Stimulated activated CD4-positive, alpha-beta T cell treated with anti-CD3 and anti-CD28 coated beads, Interleukin-12 subunit alpha, Interleukin-12 subunit beta, amount 100 ng/mL, for 4 hours (primary cell): ENCODE measurements around the gene SEPTIN2.
A peak's percentile ranks its signal among the peaks of the same experiment; 100 is the strongest.
"Not testable (repeated sequence)": the region's sequence is repeated elsewhere in the genome, so short reads cannot be mapped to it uniquely, and the experiment has no call there.

Experiments used
- DNase-seq: peaks from one replicate; pipeline ENCODE4 v3.0.0-alpha.2; 2020

The SEPTIN2 gene

DNA sequence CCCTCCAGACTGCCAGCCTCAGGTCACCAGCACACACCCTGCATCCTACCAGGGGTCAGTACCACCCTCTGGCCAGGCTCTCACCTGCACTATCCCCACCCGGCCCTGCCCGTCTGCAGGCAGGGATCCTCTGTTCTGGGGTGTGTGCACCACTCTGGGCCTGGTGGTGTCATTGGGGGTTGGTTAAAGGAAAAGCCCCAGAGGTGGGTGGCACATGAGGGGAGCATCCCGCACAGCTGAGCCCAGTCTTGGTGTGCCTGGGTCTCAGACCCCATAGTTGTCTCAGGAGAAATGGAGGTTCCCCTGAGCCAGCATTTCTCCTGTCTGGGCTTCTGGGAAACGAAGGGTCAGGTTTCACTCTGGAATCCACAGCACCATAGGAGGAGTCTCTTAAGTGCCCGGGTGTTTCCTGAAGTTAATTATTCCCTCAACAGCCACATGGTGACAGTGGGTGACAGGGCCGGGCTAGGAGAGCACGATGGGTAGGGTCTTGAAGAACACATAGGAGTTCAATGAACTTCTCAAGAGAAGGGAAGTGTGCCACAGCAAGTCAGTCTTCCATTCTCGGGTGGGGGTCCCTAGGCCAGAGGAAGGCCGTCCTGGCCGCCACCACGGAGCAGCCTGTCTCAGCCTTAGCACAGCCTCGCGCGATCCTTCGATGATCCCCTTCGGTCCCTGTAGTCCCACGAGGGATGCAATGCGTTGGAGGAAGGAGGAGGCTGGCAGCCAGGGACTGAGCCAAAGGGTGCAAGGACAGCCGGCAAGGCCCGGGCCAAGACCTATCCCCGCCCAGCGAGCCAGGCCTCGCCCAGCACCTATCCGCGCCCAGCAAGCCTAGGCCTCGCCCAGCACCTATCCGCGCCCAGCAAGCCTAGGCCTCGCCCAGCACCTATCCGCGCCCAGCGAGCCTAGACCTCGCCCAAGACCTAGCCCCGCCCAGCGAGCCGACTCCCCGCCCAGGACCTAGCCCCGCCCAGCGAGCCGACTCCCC lies 39.2 kb downstream of the SEPTIN2 start:
- DNase-seq: peak; percentile 69

DNA sequence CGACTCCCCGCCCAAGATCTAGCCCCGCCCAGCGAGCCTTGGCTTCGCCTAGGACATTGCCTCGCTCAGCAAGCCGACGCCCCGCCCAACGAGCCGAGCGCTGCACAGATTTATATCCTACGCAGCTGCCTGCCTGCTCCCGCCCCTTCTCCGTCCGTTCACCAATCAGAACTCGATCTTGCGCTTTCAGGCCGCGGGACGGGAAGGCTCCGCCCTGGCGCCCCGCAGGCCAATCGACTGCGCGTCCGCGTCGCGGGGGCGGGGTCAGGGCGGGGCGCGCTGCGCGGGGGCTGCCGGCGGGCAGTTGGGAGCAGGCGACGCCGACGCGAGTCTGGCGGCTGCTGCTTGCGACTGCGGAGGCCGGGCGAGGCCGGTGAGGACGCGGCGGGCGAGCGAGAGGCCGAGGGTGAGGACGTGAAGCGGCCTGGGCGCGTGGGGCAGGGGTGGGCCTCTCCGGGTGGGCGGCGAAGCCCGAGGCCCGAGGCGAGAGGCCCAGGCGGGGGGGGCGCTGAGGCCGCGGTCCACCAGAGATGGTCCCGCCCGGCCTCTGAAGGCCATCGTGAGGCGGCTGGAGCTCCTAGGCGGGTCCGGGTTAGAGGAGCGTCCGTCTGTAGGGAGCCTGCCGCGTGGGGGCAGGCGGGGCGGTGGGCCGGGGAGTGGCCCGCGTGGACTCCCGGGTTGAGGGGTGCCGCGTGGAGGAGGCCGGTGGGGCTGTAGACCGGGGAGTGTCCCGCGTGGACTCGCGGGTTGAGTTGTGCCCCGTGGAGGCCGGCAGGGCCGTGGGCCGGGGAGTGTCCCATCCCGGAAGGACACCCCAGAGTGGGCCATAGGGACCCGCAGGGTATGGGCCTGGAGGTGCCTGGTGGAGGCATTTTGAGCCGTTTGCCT lies 40.5 kb downstream of the SEPTIN2 start, which contains the start of gene FARP2:
FARP2 (plus strand) TSS at position 303 of the 888 bp plus-strand sequence. CDS start 16,823 bp downstream, outside the sequence.
- DNase-seq: peak; percentile 97

DNA sequence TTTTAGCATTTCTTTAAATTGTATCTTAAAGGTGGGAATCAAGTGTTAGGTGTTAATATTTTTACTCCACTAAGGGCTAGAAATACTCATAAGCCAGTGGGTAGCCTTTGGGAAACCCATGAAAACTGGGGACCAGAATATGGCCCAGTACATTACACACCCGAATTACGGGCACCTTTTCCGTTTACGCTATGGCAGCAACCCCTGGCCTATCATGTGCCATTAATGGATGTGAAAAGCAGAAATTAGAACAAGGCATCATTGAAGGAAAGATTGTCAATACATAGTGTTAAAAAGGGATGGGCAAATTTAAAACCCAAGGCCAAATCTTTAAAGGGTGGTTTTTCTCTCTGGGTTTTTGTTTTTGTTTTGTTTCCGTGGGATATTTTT lies 41.1 kb downstream of the SEPTIN2 start:
- DNase-seq: no peak

DNA sequence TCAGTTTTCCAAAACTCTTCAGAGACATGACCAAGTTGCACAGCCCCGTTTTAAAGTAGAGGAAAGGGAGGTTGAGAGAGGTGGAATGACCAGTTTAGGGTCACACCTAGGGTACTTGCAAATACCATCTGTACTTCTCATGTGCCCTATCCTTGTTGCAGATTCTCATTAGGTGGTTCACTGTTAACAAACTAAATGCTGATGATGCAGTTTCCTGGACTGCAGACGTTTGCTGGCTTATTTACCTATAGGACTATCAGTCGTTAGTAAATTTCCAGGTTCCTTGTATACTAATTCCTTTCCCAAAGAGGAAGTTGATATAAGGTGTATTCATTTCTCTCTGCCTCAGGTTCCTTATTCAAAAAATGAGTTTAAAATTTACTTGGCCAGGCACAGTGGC lies 41.8 kb downstream of the SEPTIN2 start:
- DNase-seq: no peak

DNA sequence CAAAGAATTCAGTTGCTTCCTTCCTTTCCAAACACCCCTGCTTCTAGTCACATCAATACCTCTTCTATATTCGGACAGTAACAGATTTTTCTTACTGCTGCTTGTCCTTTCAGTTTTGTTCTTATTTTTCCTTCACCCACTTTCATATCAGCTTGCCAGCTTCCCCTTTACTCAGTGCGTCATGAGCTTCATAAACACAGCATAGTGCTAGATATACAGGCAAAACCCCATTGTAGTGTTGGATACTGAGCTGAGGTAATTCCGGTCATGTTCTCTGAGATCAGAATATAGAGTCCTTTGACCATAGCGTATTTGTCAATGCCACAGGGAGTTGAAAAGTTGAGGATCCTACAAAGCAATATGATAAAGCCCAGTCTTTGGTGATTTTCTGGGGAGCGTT lies 42.7 kb downstream of the SEPTIN2 start:
- DNase-seq: no peak

DNA sequence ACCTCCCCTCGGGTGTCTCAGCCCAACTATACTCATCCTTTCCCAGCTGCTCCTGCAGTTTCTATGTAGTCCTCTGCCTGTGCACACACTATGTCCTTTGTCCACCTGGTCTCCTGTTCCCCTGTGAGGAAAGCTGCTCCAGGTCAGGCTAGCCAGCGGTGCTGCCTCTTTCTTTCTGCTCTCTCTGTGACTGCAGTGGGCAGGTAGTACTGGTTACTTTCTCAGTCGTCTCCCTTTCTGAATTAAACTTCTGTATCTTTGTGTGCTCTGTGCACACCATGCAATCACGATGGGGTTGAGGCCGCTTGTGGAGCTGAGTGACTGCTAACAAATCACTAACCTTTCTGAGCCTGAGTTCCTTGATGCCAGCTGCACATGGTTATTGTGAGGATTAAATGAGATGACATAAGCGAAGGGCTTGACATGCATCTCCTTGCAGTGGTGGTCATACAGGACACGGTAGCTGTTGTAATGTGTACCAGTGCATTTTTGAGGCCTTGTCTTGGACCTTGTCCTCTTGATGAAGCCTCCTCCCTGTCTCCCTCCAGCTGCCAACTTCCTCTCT lies 43.8 kb downstream of the SEPTIN2 start:
- DNase-seq: no peak

DNA sequence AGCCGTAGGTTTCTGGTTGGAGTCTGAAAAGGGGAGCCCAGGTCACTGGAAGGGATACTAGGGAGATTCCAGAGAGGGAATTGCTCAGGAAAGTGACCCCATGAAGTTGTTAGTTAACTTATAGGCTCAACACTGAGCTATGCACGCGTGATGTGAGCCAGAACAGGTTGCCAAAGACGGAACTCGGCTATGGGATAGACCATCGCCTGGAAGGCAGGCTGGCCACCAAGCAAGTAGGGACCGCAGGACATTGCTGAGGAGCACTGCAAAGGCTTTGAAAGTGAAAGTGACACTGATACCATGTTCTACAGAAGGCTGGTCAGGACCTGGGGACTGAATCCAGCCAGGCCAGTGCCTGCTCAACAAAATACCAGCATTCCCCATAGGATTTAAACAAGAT lies 47.7 kb downstream of the SEPTIN2 start:
- no peak for DNase-seq

DNA sequence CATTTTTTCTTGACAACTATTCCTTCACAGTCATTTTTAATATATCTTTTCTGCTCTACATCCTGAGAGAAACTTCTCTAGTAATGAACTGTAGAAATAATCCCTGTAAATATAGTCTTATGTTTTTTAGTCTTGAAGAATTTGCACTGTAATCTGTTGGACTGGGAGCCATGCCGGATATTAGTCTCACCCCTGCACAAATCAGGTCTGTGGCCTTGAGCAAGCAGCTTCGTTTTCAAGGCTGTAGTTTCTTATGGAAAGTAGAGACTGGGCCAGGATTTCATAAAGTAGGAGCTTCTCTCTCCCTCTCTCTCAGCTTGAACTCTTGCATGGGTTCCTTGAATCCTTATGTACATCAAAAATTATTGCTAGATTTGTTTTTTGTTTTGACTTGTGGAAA lies 49.1 kb downstream of the SEPTIN2 start:
- DNase-seq: no peak

DNA sequence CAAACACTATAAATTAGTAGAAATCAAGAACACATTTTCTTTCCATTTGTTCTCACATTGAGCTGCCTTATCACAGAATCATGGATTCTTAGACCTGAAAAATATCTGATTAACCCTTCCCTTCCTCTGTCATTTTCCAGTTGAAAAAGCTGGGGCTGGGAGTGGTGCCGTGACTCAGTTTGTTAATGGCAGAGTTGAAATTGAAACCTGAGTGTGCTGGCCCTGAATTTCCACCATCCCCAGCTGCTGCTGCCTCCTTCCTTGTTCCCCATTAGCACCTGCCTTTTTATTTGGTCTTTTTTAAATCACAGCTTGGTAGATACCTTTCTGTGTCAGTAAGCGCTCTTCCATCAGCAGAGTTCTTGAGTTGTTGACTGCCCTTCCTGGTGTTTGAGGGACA lies 51.0 kb downstream of the SEPTIN2 start:
- DNase-seq: no peak

DNA sequence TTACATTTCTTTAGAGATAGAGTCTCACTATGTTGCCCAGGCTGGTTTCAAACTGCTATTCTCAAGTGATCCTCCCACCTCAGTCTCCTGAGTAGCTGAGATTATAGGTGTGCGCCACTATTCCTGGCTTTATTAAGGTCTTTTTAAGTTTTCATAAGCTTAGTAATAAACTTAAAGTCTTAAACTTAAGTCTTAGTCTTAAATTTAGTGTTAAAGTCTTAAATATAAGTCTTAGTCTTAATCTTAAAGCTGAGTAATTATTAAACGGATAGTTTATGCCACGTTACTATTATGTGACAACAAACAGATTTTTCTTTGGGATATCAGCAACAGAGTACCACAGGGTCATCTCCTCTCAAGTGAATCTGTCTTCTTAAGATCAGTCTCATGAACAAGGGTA lies 52.9 kb downstream of the SEPTIN2 start:
- no peak for DNase-seq

DNA sequence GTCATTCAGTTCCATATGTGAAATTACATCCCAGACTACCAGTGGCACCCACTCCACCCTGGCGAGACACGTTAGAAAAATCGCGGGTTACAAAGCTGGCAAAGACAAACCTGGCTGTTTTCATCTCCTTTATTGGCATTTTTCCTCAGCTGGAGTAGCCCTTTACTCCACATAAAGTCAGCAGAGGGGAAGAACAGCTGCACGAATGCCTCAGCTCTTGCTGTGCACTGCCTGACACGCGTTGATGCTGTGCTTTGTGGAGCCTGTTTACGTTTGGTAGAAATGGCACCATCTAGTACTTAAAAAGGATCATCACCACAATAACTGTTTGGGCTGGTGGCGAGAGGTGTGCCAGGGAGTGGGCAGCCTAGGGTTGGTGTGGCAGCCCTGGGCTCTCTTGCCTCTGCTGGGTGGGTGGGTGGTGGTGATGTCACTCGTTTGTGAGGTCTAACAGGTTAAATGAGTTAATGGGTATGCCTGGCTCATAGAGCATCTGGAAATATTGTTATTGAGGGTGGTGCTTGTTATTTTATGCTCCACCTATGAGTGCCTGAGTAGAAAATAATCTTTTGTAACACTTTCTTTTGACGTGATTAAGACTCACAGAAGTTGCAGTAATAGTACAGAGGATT lies 56.8 kb downstream of the SEPTIN2 start:
- DNase-seq: no peak

DNA sequence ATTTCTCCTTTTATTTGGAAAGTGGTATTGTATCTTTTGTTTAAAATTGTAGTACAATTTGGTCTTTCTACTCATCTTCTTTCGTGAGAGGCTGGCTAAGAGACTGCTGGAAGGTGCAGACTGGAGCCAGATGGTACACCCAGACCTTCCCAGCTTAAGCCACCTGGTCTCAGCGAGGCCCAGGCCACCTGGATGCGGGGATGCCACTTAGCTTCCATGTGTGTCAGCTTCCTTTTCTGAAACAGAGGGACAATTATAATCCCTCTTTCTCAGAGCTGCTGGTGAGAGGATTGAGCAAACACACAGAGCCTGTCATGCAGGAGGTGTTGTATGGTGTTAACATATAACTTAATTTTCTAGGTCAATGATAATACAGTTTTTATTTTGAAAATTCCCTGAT lies 57.7 kb downstream of the SEPTIN2 start:
- DNase-seq: no peak

DNA sequence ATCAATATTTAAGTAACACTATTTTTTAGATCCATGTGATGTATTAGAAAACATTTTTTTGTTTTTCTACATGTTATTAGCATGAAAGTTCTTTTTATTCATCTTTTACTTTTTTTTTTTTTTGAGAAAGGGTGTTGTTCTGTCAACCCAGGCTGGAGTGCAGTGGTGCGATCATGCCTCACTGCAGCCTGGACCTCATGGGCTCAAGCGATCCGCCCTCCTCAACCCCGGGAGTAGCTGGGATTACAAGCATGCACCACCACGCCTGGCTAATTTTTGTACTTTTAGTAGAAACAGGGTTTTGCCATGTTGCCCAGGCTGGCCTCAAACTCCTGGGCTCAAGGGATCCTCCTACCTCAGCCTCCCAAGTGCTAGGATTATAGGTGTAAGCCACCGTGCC lies 58.2 kb downstream of the SEPTIN2 start:
- not testable (repeated sequence) for DNase-seq

DNA sequence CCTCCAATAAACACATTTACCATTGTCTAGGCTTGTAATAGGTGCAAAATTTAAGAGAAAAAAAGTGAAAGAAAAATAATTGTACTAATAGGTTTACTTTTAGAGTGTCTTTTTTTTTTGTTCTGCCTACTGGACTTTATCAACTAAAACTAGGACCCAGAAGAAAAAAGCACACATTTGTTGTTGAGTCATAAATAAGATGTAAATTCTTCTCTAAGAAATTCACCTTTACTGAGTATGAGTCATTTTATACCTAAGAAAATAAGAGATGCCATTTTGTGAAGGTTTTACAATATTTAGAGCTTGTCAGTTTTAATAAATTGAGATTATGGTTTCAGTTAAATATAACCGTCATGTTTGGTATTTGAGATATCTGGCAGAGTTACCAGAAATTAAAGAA lies 59.6 kb downstream of the SEPTIN2 start:
- DNase-seq: no peak

DNA sequence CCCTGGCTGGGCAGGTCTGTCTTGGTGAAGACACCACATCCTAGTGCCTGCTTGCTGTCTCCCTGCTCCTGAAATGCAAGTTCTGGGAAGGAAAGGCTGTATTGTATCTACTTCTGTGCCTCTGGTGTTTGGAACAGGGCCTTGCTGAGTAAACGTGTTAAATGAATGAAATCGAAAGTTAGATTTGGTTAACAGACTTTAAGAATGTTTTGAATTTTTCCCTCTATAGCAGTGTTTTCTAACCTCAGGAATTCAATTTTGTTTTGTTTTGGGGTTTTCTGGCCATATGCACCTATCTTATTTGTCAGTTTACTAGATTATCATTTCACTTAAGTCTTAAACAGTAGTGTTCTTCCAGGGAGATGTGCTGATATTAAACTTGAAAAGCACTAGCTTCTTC lies 61.1 kb downstream of the SEPTIN2 start:
- no peak for DNase-seq

DNA sequence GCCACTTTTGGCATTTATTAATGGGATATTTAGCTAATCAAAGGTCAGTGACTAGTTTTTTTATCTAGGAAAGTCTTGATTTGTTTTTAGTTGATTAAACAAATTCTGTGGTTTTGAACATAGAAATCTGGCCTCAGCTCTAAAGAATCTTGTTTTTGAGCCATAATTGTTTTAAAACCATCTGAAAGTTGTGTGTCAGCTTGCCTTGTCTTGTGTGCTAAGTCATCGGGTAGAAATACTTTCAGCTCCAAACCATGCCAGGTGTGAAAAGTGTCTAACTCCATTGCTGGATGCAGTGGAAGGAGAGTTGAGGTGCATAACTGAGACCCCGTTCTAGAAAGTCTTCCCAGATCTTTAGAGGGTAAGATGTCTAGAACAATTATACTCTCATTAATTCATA lies 63.1 kb downstream of the SEPTIN2 start:
- DNase-seq: no peak

DNA sequence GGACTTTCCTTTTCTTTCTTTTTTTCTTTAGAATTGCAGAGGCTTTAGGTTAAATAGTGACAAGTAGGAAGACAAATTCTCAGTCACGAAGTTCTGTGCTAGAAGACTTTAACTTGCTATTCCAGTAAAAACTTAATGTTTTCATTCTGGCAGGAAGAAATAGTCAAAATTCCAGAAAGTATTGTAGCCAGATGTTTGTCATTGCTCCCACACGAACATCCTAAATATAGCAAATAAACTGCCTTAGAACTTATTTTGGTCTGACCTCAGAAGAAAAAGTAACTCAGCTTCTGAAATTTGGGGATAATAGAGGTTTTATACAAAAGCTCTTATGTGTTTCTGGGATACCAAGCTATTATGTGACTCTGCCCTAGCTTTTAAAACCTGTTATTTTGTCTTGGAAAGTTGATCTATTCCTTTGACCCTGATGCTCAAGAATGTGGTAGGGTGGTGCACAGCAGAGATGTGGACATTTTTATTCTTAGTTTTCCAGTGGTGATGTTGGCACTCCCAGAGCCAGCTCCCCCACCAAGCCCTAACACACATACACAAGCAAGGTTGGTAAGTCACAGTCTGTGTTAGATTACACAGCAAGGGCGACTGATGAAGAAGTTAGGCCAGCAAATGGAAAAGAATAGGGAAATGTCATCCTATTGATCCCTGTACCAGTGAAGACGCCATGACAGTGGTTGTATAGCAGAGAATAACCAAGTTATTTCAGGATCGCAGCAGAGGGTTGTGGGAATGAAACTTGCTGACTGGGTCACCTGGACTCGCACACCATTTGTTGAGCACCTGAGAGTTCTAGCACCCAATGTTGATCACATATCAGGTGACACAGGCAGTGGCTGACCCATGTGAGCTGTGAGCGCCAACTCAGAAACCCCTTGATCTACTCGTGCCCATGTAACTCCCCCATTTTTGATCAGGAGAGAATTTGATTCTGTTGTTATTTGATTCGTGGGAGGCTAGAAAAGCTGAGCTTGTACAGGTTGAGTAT lies 64.1 kb downstream of the SEPTIN2 start:
- no peak for DNase-seq

DNA sequence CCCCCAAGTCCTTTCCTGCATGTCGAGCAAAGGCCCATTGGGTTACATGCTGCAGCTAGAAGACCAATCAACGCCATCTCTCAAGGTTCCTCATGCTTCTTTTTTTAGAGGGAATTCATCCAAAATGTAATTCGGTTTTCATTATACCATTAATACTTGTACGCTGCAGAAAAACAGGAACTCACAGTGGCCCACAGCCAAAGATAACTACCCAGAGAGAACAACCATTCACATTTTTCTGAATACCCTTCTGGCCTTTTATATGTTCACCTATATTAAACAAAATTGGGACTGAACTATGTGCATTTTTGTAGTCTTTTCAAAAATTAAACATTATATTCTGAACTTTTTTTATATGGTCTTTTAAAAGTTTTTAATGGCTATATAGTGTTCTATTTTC lies 66.1 kb downstream of the SEPTIN2 start:
- no peak for DNase-seq

DNA sequence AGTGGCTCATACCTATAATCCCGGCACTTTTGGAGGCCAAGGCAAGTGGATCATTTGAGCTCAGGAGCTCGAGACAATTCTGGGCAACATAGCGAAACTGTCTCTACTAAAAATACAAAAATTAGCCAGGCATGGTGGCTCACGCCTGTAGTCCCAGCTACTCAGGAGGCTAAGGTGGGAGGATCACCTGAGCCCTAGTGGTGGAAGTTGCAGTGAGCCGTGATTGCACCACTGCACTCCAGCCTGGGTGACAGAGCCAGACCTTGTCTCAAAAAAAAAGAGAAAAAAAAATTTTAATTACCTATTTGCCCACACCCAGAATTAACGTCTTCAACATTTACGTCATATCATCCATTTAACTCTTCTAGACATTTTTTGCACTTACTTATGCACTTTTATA lies 69.7 kb downstream of the SEPTIN2 start:
- not testable (repeated sequence) for DNase-seq

DNA sequence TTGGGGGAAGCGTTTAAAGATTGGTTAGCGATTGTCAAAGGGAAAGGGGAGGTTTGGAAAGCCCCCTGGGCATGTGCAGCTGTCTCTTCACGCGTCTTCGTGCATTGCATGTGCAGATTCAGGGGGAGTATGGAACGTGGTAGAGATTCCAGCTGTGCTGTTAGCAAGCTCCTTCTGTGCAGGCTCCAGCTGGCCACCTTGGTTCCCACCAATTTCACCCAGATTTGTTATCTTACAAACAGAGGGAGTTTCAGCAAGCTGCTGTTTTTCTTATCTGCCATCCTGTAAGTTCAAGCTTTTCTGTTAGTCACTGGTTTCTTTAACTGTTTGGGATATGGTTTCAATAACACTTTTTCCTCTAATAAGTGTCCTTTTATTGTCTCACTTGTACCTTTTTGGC lies 70.8 kb downstream of the SEPTIN2 start:
- DNase-seq: no peak

DNA sequence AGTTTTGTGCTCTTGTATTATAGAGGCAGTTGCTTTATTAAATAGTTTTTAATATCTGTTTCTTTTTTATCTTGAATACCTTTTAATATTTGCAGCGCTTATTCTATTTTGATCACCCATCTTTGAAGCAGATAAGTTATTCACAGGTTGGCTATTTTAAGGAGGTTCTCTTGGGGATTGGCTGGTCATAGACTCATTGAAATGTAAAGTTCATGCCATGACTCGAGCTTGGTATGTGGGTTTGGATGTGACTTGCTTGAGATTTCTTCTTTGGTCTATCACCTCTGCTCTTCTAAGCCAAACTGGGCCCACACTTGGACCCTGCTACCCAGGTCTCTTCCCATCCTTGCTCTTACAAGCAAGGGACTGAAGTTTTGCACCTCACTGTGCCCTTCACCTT lies 74.0 kb downstream of the SEPTIN2 start:
- no peak for DNase-seq
